Peyer's patch (tissue), 4 donors: ENCODE results near the gene ASZ1. TPM values are rescaled to one million over a fixed set of nuclear protein-coding genes. Genes with fewer than 3 reads are reported as not detected.

Experiments
- DNase-seq, 3 donors: peaks; one replicate each; pipeline ENCODE4 v3.0.0-alpha.2; 2017 to 2019
- H3K27ac ChIP-seq, 4 donors: fragments of 200-600 bp; sonication (generic); one replicate each; pipeline ENCODE4 v1.5.1; 2016 to 2019
- H3K27me3 ChIP-seq, 2 donors: fragments of 200-600 bp; sonication (generic); one replicate each; pipeline ENCODE4 v1.5.1; 2019
- H3K36me3 ChIP-seq, 3 donors: fragments of 200-600 bp; sonication (generic); one replicate each; pipeline ENCODE4 v1.5.1; 2016 to 2019
- H3K4me1 ChIP-seq, 4 donors: fragments of 200-600 bp; sonication (generic); one replicate each; pipeline ENCODE4 v1.5.1; 2016 to 2019
- H3K4me3 ChIP-seq, 4 donors: fragments of 200-600 bp; sonication (generic); 1 replicate in 3 of 4; 2 replicates in 1 of 4; pipeline ENCODE4 v1.5.1; 2016 to 2019; ENCODE audit warnings: mild to moderate bottlenecking in 1 of 4
- H3K9me3 ChIP-seq, 4 donors: fragments of 200-600 bp; sonication (generic); one replicate each; pipeline ENCODE4 v1.5.1; 2016 to 2019; ENCODE audit warnings: mild to moderate bottlenecking in 1 of 4
- CTCF ChIP-seq, 6 experiments: fragments of 450-650 bp in 4 of 6; fragments of 200-600 bp in 2 of 6; sonication (generic) in 1 of 6; IDR thresholded peaks; one replicate each; pipeline ENCODE4 v1.5.1; 2017 to 2019; ENCODE audit warnings: antibody characterized with exemption in 6 of 6, mild to moderate bottlenecking in 3 of 6, moderate library complexity in 1 of 6
- POLR2A ChIP-seq, 2 donors: fragments of 450-650 bp; IDR thresholded peaks; one replicate each; pipeline ENCODE4 v1.5.1; 2017; ENCODE audit warnings: antibody characterized with exemption in 2 of 2, mild to moderate bottlenecking in 2 of 2, moderate library complexity in 2 of 2
- total RNA-seq, 4 donors: library from RNA; depleted of rRNA; stranded (reverse); fragments of >200 nt; gene quantifications; one replicate each; pipeline ENCODE4 v1.1.0, GENCODE V29; 2016

Gene ASZ1
- total RNA-seq, 4 donors from 2014 or later: not detected

GRCh38 chr7:117349570-117349969, 77.7 kb downstream of the ASZ1 start:
- no peak for DNase-seq
- H3K27me3 ChIP-seq: no peaks in the 10 kb centered on the region
- no peak overlapping the region for H3K4me3 ChIP-seq
- no peaks in the 10 kb centered on the region for H3K36me3 ChIP-seq
- TF ChIP-seq POLR2A (IDR thresholded peaks at IDR 0.05) (no peak), CTCF (IDR thresholded peaks at IDR 0.05) (no peak)
- H3K27ac ChIP-seq: no peak overlapping the region
- H3K4me1 ChIP-seq: no peaks in the 10 kb centered on the region
- H3K9me3 ChIP-seq: no peaks in the 10 kb centered on the region

GRCh38 chr7:117347962-117348672, 79.2 kb downstream of the ASZ1 start:
- no peak for TF ChIP-seq CTCF (IDR thresholded peaks at IDR 0.05)
- TF ChIP-seq POLR2A (IDR thresholded peaks at IDR 0.05): no peak
- no peaks in the 10 kb centered on the region for H3K36me3 ChIP-seq
- DNase-seq: no peak
- H3K27ac ChIP-seq: no peak overlapping the region
- no peaks in the 10 kb centered on the region for H3K27me3 ChIP-seq
- H3K4me3 ChIP-seq: no peak overlapping the region
- no peaks in the 10 kb centered on the region for H3K9me3 ChIP-seq
- no peaks in the 10 kb centered on the region for H3K4me1 ChIP-seq

- Histone ChIP-seq H3K4me1 (no peaks in the 10 kb centered on the region), H3K4me3 (no peak overlapping the region), H3K27ac (no peak overlapping the region), H3K9me3 (no peaks in the 10 kb centered on the region), H3K36me3 (no peaks in the 10 kb centered on the region), H3K27me3 (no peaks in the 10 kb centered on the region)
- TF ChIP-seq CTCF (IDR thresholded peaks at IDR 0.05): no peak
- TF ChIP-seq POLR2A (IDR thresholded peaks at IDR 0.05): no peak
- DNase-seq: no peak
These were observed 79.8 kb downstream of the ASZ1 start for GRCh38 chr7:117347480-117347879.

GRCh38 chr7:117346161-117346560, 81.1 kb downstream of the ASZ1 start:
- no peaks in the 10 kb centered on the region for H3K27me3 ChIP-seq
- H3K4me3 ChIP-seq: no peak overlapping the region
- H3K9me3 ChIP-seq: no peaks in the 10 kb centered on the region
- H3K4me1 ChIP-seq: no peaks in the 10 kb centered on the region
- H3K27ac ChIP-seq: no peak overlapping the region
- DNase-seq: no peak
- TF ChIP-seq POLR2A (IDR thresholded peaks at IDR 0.05) (no peak), CTCF (IDR thresholded peaks at IDR 0.05) (no peak)
- no peaks in the 10 kb centered on the region for H3K36me3 ChIP-seq

GRCh38 chr7:117338020-117338419, 89.3 kb downstream of the ASZ1 start:
- Histone ChIP-seq H3K4me3 (no peak overlapping the region), H3K36me3 (no peaks in the 10 kb centered on the region), H3K9me3 (no peaks in the 10 kb centered on the region), H3K27ac (no peak overlapping the region), H3K4me1 (no peaks in the 10 kb centered on the region), H3K27me3 (no peaks in the 10 kb centered on the region)
- TF ChIP-seq POLR2A (IDR thresholded peaks at IDR 0.05) (no peak), CTCF (IDR thresholded peaks at IDR 0.05) (no peak)
- DNase-seq: no peak

GRCh38 chr7:117333168-117333567, 94.1 kb downstream of the ASZ1 start:
- no peak for DNase-seq
- H3K4me1 ChIP-seq: no peaks in the 10 kb centered on the region
- TF ChIP-seq POLR2A (IDR thresholded peaks at IDR 0.05): no peak
- no peak for TF ChIP-seq CTCF (IDR thresholded peaks at IDR 0.05)
- H3K27ac ChIP-seq: no peak overlapping the region
- H3K36me3 ChIP-seq: no peaks in the 10 kb centered on the region
- H3K9me3 ChIP-seq: no peaks in the 10 kb centered on the region
- H3K4me3 ChIP-seq: no peak overlapping the region
- no peaks in the 10 kb centered on the region for H3K27me3 ChIP-seq
